T-cell (primary cell): ENCODE measurements around the gene STXBP6. TPM values are rescaled to one million over a fixed set of nuclear protein-coding genes. Genes with fewer than 3 reads are reported as not detected.

Experiments
- ATAC-seq, 4 experiments: fragments of 200-7000 bp in 3 of 4; fragments of 150-1000 bp in 1 of 4; cut with Tn5 transposase; replicated peaks in 1 of 4; 1 replicate in 3 of 4; 2 replicates in 1 of 4; pipeline ENCODE4 v1.10.0; 2021; ENCODE audit warnings: moderate library complexity in 3 of 4, mild to moderate bottlenecking in 2 of 4, moderate number of reproducible peaks in 1 of 4
- CTCF ChIA-PET, 2 donors: fragments of 300-600 bp; sonication (Branson Sonifier 250); formaldehyde crosslinking; loops; one replicate each; lab custom pipeline; 2022; ENCODE audit warnings: antibody characterized with exemption in 2 of 2; lab: Charles Lee
- POLR2A ChIA-PET, 2 donors: fragments of 300-600 bp; sonication (Branson Sonifier 250); formaldehyde crosslinking; loops; one replicate each; lab custom pipeline; 2022; ENCODE audit warnings: antibody characterized with exemption in 2 of 2; lab: Charles Lee
- DNase-seq, 35 experiments: peaks; one replicate each; pipeline versions ENCODE4 v3.0.0 to v3.0.0-alpha.2; 2013 to 2023
- H3K27ac ChIP-seq: one replicate; pipeline ENCODE4 v1.5.1; 2013; ENCODE audit warnings: low read length
- H3K27me3 ChIP-seq, 2 experiments: replicated peaks in 1 of 2; 1 replicate in 1 of 2; 2 replicates in 1 of 2; pipeline versions ENCODE4 v1.6.1 to v1.7.0; 2013; ENCODE audit warnings: low read length in 1 of 2, mixed read lengths in 1 of 2; ENCODE audit not compliant: control insufficient read depth in 2 of 2, insufficient read depth in 2 of 2; ENCODE audit errors: extremely low read depth in 1 of 2
- H3K36me3 ChIP-seq, 2 donors: 1 replicate in 1 of 2; 2 replicates in 1 of 2; pipeline versions ENCODE4 v1.6.1 to v1.7.0; 2013; ENCODE audit warnings: low read length in 1 of 2; ENCODE audit not compliant: control insufficient read depth in 2 of 2, insufficient read depth in 1 of 2; ENCODE audit errors: extremely low read depth in 1 of 2
- H3K4me1 ChIP-seq, 2 experiments: 1 replicate in 1 of 2; 2 replicates in 1 of 2; pipeline versions ENCODE4 v1.6.1 to v1.7.0; 2013; ENCODE audit warnings: low read length in 2 of 2, mixed read lengths in 1 of 2; ENCODE audit not compliant: insufficient read depth in 2 of 2, control insufficient read depth in 1 of 2; ENCODE audit errors: extremely low read depth in 1 of 2
- H3K4me3 ChIP-seq, 2 donors: 1 replicate in 1 of 2; 2 replicates in 1 of 2; pipeline versions ENCODE4 v1.5.1 to v1.7.0; 2013; ENCODE audit warnings: mild to moderate bottlenecking in 2 of 2, low read length in 1 of 2, moderate library complexity in 1 of 2; ENCODE audit not compliant: control insufficient read depth in 1 of 2; ENCODE audit errors: extremely low read depth in 1 of 2
- H3K9me3 ChIP-seq: 2 replicates; pipeline ENCODE4 v1.7.0; 2013
- H3K27ac Mint-ChIP-seq, 2 donors: one replicate each; pipeline ENCODE4 v1.8.0; 2020 to 2021; ENCODE audit warnings: mild to moderate bottlenecking in 2 of 2, mixed read lengths in 2 of 2
- H3K27me3 Mint-ChIP-seq, 2 donors: one replicate each; pipeline ENCODE4 v1.8.0; 2021 to 2022; ENCODE audit warnings: mixed read lengths in 2 of 2
- H3K36me3 Mint-ChIP-seq: one replicate; pipeline ENCODE4 v1.8.0; 2021; ENCODE audit warnings: mixed read lengths
- H3K4me1 Mint-ChIP-seq, 3 donors: one replicate each; pipeline ENCODE4 v1.8.0; 2020 to 2022; ENCODE audit warnings: mixed read lengths in 3 of 3, mild to moderate bottlenecking in 1 of 3
- H3K4me3 Mint-ChIP-seq, 3 donors: one replicate each; pipeline ENCODE4 v1.8.0; 2020 to 2022; ENCODE audit warnings: mild to moderate bottlenecking in 3 of 3, mixed read lengths in 3 of 3, moderate library complexity in 3 of 3
- H3K9me3 Mint-ChIP-seq, 3 donors: one replicate each; pipeline ENCODE4 v1.8.0; 2020 to 2022; ENCODE audit warnings: mixed read lengths in 3 of 3
- WGBS: methylation state at CpG from one replicate; pipeline ENCODE4 v1.1.5; 2013; ENCODE audit warnings: missing lambda C conversion rate; ENCODE audit not compliant: insufficient coverage; 5-methylcytosine and 5-hydroxymethylcytosine counted together
- total RNA-seq, 35 experiments: library from RNA in 6 of 35; stranded (reverse) in 6 of 35; fragments of 120-200 nt in 1 of 35; gene quantifications; one replicate each; pipeline versions ENCODE4 v1.2.1 to v1.2.4 and lab custom pipeline; 2013 to 2026

The STXBP6 gene
- total RNA-seq, 5 donors from 2014 or later (not counting 1 experiment from before 2014, with no cell fraction given): 0.25 TPM; not detected in 4

DNA sequence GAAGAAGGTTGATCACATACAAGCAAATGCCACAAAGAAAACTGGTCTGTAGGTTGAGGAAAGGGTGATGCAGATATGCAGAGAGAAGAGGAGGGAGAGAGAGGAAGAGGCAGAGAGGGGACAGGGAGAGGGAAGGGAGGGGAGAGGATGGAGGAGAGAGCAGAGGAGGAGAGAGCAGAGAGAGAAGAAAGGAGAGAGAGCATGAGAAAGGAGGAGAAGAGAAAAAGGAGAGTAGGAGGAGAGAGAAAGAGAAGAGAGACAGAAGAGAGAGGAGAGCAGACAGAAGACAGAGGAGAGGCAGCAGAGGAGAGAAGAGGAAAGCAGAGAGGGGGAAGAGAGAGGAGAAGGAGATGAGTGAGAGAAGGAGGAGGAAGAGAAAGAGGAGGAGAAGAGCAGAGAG is 59.2 kb downstream of the STXBP6 start:
- CTCF ChIA-PET: interaction anchor here in 1 of 2 donors (0.6 kb wide), 1 partner anchor 9 kb away, joined by 3 read pairs; no protein-coding TSS in a partner anchor
- H3K27ac Mint-ChIP-seq: no peak overlapping the region
- H3K36me3 Mint-ChIP-seq: no peaks in the 10 kb centered on the region

GRCh38 chr14:24990050-24990449 is 59.9 kb downstream of the STXBP6 start:
- H3K4me1 ChIP-seq: no peaks in the 10 kb centered on the region
- H3K27ac ChIP-seq: no peak overlapping the region
- no peak for DNase-seq
- Mint-ChIP-seq H3K9me3 (no peaks in the 10 kb centered on the region), H3K4me1 (no peaks in the 10 kb centered on the region), H3K27me3 (peaks cover 13 to 21% of the 10 kb centered on the region in 2 donors), H3K4me3 (no peak overlapping the region), H3K36me3 (no peaks in the 10 kb centered on the region), H3K27ac (no peak overlapping the region)
- no peaks in the 10 kb centered on the region for H3K9me3 ChIP-seq
- no peak overlapping the region for H3K4me3 ChIP-seq
- H3K36me3 ChIP-seq: no peaks in the 10 kb centered on the region
- POLR2A ChIA-PET: no interaction called here
- WGBS: 92% methylated on average over 2 of the region's 8 CpGs
- no peaks in the 10 kb centered on the region for H3K27me3 ChIP-seq
- CTCF ChIA-PET: no interaction called here
- no peak for ATAC-seq

More for the DNA sequence above, 59.2 kb downstream of the STXBP6 start:
- Mint-ChIP-seq H3K27me3 (peaks cover 11 to 15% of the 10 kb centered on the region in 2 donors), H3K4me3 (no peak overlapping the region), H3K9me3 (no peaks in the 10 kb centered on the region), H3K4me1 (no peaks in the 10 kb centered on the region)
- H3K9me3 ChIP-seq: no peaks in the 10 kb centered on the region
- POLR2A ChIA-PET: no interaction called here
- no peak overlapping the region for H3K4me3 ChIP-seq
- H3K27me3 ChIP-seq: no peaks in the 10 kb centered on the region
- H3K36me3 ChIP-seq: no peaks in the 10 kb centered on the region
- no peaks in the 10 kb centered on the region for H3K4me1 ChIP-seq
- DNase-seq (no peak), ATAC-seq (no peak)
- no peak overlapping the region for H3K27ac ChIP-seq

- WGBS: 43% methylated on average over 1 of the region's 5 CpGs
- Histone ChIP-seq H3K9me3 (no peaks in the 10 kb centered on the region), H3K4me1 (no peaks in the 10 kb centered on the region), H3K4me3 (no peak overlapping the region), H3K27me3 (no peaks in the 10 kb centered on the region), H3K27ac (no peak overlapping the region), H3K36me3 (no peaks in the 10 kb centered on the region)
- POLR2A ChIA-PET: no interaction called here
- Mint-ChIP-seq H3K9me3 (no peaks in the 10 kb centered on the region), H3K27me3 (peaks cover 13 to 28% of the 10 kb centered on the region in 2 donors), H3K36me3 (no peaks in the 10 kb centered on the region), H3K4me1 (no peaks in the 10 kb centered on the region), H3K27ac (no peak overlapping the region), H3K4me3 (no peak overlapping the region)
- CTCF ChIA-PET: no interaction called here
- no peak for ATAC-seq
- no peak for DNase-seq
Observed at GRCh38 chr14:24988760-24989159, 61.2 kb downstream of the STXBP6 start.

DNA sequence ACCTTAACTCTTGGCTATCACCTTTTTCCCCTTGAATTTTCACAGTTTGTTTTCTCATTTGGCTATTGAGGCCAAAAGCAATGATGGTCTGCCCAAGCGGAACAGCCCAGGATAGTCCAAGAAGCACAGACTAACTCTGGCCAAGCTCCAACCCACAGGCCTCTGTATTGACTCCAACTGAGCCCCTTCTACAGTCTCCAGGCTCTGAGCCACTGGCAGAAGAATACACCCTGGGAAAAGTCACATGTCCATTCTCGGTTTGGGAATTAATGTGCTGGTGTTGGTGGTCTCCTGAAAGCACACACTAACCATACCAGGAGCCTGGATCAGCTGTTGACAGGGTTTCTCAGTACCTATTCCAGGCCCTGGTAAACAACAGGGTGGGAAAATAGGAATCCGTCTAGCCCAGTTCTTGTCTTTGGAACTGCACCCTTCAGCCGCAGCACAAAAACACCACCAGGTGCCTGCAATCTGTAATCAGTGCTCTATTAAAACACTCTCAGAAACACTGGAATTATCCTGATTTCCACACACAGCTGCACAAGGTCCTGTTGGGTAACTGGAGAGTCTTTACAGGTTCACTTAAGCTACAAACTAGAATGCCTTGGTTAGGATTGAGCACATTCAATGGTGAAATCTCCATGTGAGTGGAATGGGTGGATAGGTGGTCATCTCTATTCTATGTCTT is 63.6 kb downstream of the STXBP6 start:
- no peak for ATAC-seq

DNA sequence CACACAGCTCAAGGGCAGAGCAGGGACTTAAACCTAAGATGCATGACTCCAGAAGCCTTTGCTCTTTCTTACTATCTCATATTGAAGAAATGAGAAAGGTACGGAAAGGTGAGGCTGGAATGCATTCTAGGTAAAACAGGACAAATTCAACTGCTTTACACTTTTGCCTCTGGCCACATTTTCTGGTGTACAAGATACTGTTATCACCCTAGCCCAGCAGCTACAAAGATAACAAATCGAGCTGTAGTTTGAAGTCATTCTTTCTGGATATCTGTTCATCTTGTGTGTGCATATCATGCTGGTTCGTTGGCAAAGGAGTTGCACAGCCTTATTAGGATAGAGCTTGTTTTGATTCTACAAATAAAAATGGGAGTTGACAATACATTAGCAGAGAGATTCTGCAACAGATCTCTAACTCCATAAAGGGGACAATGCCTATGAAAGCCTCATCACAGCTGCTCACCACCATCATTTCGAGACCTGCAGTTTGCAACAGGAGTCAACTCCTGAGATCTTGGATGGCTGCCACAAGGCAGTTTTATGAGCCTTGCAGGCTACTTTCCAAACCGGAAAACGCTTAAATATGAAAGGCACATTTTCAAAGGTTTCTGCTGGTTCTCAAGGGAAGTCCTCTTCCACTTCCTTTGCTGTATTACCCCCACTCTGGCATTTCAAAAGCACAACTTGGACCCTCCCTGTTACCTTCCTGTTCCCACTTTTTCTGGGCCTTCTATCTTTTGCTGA is 64.9 kb downstream of the STXBP6 start:
- no peaks in the 10 kb centered on the region for H3K9me3 ChIP-seq
- no peak overlapping the region for H3K27ac ChIP-seq
- no peaks in the 10 kb centered on the region for H3K27me3 ChIP-seq
- H3K4me3 Mint-ChIP-seq: no peak overlapping the region
- no peaks in the 10 kb centered on the region for H3K4me1 Mint-ChIP-seq
- H3K4me1 ChIP-seq: no peaks in the 10 kb centered on the region
- no peaks in the 10 kb centered on the region for H3K36me3 Mint-ChIP-seq
- H3K9me3 Mint-ChIP-seq: no peaks in the 10 kb centered on the region
- no peak for ATAC-seq
- no peaks in the 10 kb centered on the region for H3K36me3 ChIP-seq
- no peak overlapping the region for H3K4me3 ChIP-seq
- DNase-seq: no peak
- ChIA-PET CTCF (no interaction called here), POLR2A (no interaction called here)
- H3K27me3 Mint-ChIP-seq: peaks cover 24 to 40% of the 10 kb centered on the region in 2 donors
- H3K27ac Mint-ChIP-seq: no peak overlapping the region
- WGBS: 36% methylated on average over 3 of the region's 6 CpGs

More for the DNA sequence above, 63.6 kb downstream of the STXBP6 start:
- Mint-ChIP-seq H3K27ac (no peak overlapping the region), H3K4me1 (no peaks in the 10 kb centered on the region), H3K9me3 (no peaks in the 10 kb centered on the region), H3K4me3 (no peak overlapping the region), H3K27me3 (peaks cover 23 to 41% of the 10 kb centered on the region in 2 donors), H3K36me3 (no peaks in the 10 kb centered on the region)
- H3K4me3 ChIP-seq: no peak overlapping the region
- H3K27ac ChIP-seq: no peak overlapping the region
- no peak for DNase-seq
- POLR2A ChIA-PET: no interaction called here
- CTCF ChIA-PET: no interaction called here
- H3K9me3 ChIP-seq: no peaks in the 10 kb centered on the region
- no peaks in the 10 kb centered on the region for H3K27me3 ChIP-seq
- no peaks in the 10 kb centered on the region for H3K36me3 ChIP-seq
- no peaks in the 10 kb centered on the region for H3K4me1 ChIP-seq
- WGBS: no CpG with 5 or more reads among the region's 4 CpGs

DNA sequence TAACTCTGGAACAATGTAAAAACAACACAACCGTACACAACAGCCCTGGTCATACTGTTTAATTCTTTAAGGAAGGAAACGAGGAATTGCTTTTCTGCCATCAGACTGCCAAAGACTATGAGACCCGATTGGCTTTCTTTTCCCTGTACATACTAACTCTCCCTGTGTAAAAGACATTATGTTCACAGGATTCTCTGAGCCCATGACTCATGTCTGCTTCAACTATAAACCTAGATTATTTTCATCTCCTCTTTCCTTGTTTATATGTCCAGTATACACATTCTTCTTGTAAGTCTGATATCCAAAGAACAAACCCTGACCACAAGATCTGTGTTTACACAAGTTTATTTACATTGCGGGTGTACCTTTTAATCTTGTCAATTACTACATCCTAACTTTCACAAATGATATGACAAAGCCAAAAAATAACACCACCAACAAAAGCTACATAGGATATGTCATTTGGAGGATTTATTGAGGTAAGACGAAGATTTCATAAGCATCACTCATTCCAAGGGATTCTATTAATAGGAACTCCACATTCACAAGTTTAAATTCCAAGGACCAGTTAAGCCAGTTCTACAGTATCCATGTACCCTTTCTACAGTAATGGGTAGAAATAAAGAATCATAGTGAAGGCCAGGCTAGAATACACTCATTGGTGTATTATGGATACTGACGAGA is 67.3 kb downstream of the STXBP6 start:
- Histone ChIP-seq H3K4me1 (no peaks in the 10 kb centered on the region), H3K9me3 (no peaks in the 10 kb centered on the region), H3K27ac (no peak overlapping the region), H3K4me3 (no peak overlapping the region), H3K27me3 (no peaks in the 10 kb centered on the region), H3K36me3 (no peaks in the 10 kb centered on the region)
- ATAC-seq: no peak
- WGBS: 80% methylated on average over 3 of the region's 6 CpGs
- H3K4me1 Mint-ChIP-seq: no peaks in the 10 kb centered on the region
- no peak overlapping the region for H3K27ac Mint-ChIP-seq
- H3K4me3 Mint-ChIP-seq: no peak overlapping the region
- no peaks in the 10 kb centered on the region for H3K9me3 Mint-ChIP-seq
- ChIA-PET POLR2A (no interaction called here), CTCF (no interaction called here)
- no peaks in the 10 kb centered on the region for H3K36me3 Mint-ChIP-seq
- H3K27me3 Mint-ChIP-seq: peaks cover 23 to 37% of the 10 kb centered on the region in 2 donors
- DNase-seq: no peak
